Astrocyte (in vitro differentiated cells and primary cell): ENCODE results near the gene CCDC116. TPM values are rescaled to one million over a fixed set of nuclear protein-coding genes. Genes with fewer than 3 reads are reported as not detected.
A peak's percentile ranks its signal among the peaks of the same experiment; 100 is the strongest.

Experiments used
- DNase-seq: peaks from one replicate; pipeline ENCODE4 v3.0.0-alpha.2; 2010; ENCODE audit warnings: low read depth
- FAIRE-seq: peaks from 2 replicates; lab custom pipeline; 2011; peaks lifted over from hg19 to GRCh38; lab: Jason Lieb, UNC
- H2AFZ ChIP-seq: 2 replicates; pipeline ENCODE4 v1.6.0; 2012; ENCODE audit warnings: low read depth, low read length, inconsistent platforms
- H3K27ac ChIP-seq: 2 replicates; pipeline ENCODE4 v1.5.1; 2011; ENCODE audit warnings: low read depth, low read length, inconsistent platforms
- H3K27me3 ChIP-seq: 2 replicates; pipeline ENCODE4 v1.6.0; 2011; ENCODE audit warnings: low read length, inconsistent platforms; ENCODE audit not compliant: insufficient read depth
- H3K36me3 ChIP-seq: 2 replicates; pipeline ENCODE4 v1.5.1; 2011; ENCODE audit warnings: low read length, inconsistent platforms; ENCODE audit not compliant: insufficient read depth
- H3K4me1 ChIP-seq: 2 replicates; pipeline ENCODE4 v1.5.1; 2011; ENCODE audit warnings: low read length, inconsistent platforms; ENCODE audit not compliant: insufficient read depth
- H3K4me2 ChIP-seq: 2 replicates; pipeline ENCODE4 v1.6.0; 2012; ENCODE audit warnings: low read length, inconsistent platforms
- H3K4me3 ChIP-seq: 2 replicates; pipeline ENCODE4 v1.5.1; 2011; ENCODE audit warnings: low read depth, mild to moderate bottlenecking, low read length, inconsistent platforms; ENCODE audit not compliant: insufficient read depth
- H3K79me2 ChIP-seq: 2 replicates; pipeline ENCODE4 v1.6.0; 2012; ENCODE audit warnings: mild to moderate bottlenecking, low read length, inconsistent platforms; ENCODE audit not compliant: insufficient read depth
- H3K9ac ChIP-seq: 2 replicates; pipeline ENCODE4 v1.6.0; 2012; ENCODE audit warnings: mild to moderate bottlenecking, low read length, inconsistent platforms
- H3K9me3 ChIP-seq: 2 replicates; pipeline ENCODE4 v1.5.1; 2012; ENCODE audit warnings: low read depth, mild to moderate bottlenecking, low read length, inconsistent platforms; ENCODE audit not compliant: insufficient read depth
- H4K20me1 ChIP-seq: 2 replicates; pipeline ENCODE4 v1.6.0; 2012; ENCODE audit warnings: low read length, inconsistent platforms; ENCODE audit not compliant: insufficient read depth
- H3K27ac Mint-ChIP-seq: one replicate; pipeline ENCODE4 v1.8.0; 2021; ENCODE audit warnings: mild to moderate bottlenecking, mixed read lengths; ENCODE audit not compliant: unreplicated experiment
- H3K27me3 Mint-ChIP-seq: one replicate; pipeline ENCODE4 v1.8.0; 2021; ENCODE audit warnings: low read depth, mixed read lengths; ENCODE audit not compliant: unreplicated experiment
- H3K36me3 Mint-ChIP-seq: one replicate; pipeline ENCODE4 v1.8.0; 2021; ENCODE audit warnings: low read depth, mixed read lengths; ENCODE audit not compliant: unreplicated experiment
- H3K4me1 Mint-ChIP-seq: one replicate; pipeline ENCODE4 v1.8.0; 2021; ENCODE audit warnings: low read depth, mixed read lengths; ENCODE audit not compliant: unreplicated experiment
- H3K4me3 Mint-ChIP-seq: one replicate; pipeline ENCODE4 v1.8.0; 2021; ENCODE audit warnings: mild to moderate bottlenecking, moderate library complexity, mixed read lengths; ENCODE audit not compliant: unreplicated experiment
- H3K9me3 Mint-ChIP-seq: one replicate; pipeline ENCODE4 v1.8.0; 2021; ENCODE audit warnings: mild to moderate bottlenecking, mixed read lengths; ENCODE audit not compliant: unreplicated experiment
- EZH2 ChIP-seq: IDR thresholded peaks from 2 replicates; pipeline ENCODE4 v1.6.1; 2012; ENCODE audit warnings: mild to moderate bottlenecking, low read length, inconsistent platforms; ENCODE audit not compliant: insufficient read depth
- total RNA-seq: library from RNA; stranded (reverse); gene quantifications from 2 replicates; pipeline ENCODE4 v1.2.1, GENCODE V29; 2021
- TF ChIP-seq, protein P1 (sequence below): IDR thresholded peaks from 2 replicates; pipeline ENCODE4 v1.5.1; 2011; ENCODE audit warnings: low read depth, mild to moderate bottlenecking, inconsistent platforms, low read length, moderate library complexity; ENCODE audit not compliant: insufficient read depth

Gene CCDC116
- total RNA-seq, 1 donor from 2014 or later: 0.11 TPM

DNA sequence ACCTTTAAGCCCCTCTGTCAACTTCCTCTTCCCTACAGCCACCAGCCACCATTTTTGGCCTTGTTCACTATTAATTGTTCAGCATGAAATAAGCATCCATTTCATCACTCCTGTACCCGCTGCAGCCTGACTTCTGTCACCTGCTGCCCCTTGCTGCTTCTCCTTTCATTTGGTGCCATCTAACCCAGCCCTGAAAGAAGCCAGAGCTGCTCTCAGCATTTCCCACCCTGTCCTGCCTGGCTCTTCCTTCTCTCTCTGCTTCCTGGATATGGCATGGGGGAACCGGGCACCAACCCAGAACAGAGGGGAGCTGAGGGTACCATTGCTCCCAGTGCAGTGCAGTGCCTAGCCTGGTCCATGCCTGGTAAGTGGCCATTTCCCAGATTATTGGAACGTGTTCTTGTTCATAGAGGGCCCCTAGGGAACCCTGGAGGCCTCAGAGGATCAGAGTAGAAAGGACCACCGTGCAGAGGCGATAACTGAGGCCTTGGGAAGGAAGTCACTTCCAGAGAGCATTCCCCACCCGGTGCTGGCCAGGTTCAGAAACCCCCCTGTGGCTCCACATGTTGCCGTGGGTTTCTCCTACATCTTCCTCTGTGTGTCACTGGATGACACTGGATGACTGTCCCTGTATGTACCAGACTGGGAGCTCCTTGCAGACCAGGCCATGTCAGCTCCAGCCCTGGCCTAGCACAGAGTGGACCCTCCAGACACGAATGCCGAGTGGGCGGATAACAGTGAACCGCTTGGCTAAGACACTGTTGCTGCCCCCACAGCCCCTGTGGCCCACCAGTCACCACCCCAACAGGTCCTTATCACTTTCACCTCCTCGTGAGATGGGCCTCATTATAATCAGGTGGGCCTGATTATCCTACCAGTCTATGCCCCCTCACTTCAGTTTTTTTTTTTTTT is 7.4 kb upstream of the CCDC116 start:
- Histone ChIP-seq H3K4me2 (no peak overlapping the region), H2AFZ (no peak overlapping the region), H3K79me2 (peaks cover 87% of the 10 kb centered on the region), H3K27ac (no peak overlapping the region), H3K4me3 (no peak overlapping the region), H3K9me3 (no peaks in the 10 kb centered on the region), H4K20me1 (peaks cover 80% of the 10 kb centered on the region), H3K4me1 (peaks cover 13% of the 10 kb centered on the region), H3K36me3 (peaks cover 4% of the 10 kb centered on the region), H3K27me3 (no peaks in the 10 kb centered on the region), H3K9ac (no peak overlapping the region)
- FAIRE-seq: no peak
- Mint-ChIP-seq H3K4me1 (peaks cover 28% of the 10 kb centered on the region), H3K27me3 (no peaks in the 10 kb centered on the region), H3K36me3 (peaks cover 17% of the 10 kb centered on the region), H3K9me3 (no peaks in the 10 kb centered on the region), H3K27ac (peak overlapping the region; percentile 77), H3K4me3 (peak overlapping the region; percentile 31)
- TF ChIP-seq, protein P1, sequence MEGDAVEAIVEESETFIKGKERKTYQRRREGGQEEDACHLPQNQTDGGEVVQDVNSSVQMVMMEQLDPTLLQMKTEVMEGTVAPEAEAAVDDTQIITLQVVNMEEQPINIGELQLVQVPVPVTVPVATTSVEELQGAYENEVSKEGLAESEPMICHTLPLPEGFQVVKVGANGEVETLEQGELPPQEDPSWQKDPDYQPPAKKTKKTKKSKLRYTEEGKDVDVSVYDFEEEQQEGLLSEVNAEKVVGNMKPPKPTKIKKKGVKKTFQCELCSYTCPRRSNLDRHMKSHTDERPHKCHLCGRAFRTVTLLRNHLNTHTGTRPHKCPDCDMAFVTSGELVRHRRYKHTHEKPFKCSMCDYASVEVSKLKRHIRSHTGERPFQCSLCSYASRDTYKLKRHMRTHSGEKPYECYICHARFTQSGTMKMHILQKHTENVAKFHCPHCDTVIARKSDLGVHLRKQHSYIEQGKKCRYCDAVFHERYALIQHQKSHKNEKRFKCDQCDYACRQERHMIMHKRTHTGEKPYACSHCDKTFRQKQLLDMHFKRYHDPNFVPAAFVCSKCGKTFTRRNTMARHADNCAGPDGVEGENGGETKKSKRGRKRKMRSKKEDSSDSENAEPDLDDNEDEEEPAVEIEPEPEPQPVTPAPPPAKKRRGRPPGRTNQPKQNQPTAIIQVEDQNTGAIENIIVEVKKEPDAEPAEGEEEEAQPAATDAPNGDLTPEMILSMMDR: no peak
- no peak for TF ChIP-seq EZH2
- no peak for DNase-seq

DNA sequence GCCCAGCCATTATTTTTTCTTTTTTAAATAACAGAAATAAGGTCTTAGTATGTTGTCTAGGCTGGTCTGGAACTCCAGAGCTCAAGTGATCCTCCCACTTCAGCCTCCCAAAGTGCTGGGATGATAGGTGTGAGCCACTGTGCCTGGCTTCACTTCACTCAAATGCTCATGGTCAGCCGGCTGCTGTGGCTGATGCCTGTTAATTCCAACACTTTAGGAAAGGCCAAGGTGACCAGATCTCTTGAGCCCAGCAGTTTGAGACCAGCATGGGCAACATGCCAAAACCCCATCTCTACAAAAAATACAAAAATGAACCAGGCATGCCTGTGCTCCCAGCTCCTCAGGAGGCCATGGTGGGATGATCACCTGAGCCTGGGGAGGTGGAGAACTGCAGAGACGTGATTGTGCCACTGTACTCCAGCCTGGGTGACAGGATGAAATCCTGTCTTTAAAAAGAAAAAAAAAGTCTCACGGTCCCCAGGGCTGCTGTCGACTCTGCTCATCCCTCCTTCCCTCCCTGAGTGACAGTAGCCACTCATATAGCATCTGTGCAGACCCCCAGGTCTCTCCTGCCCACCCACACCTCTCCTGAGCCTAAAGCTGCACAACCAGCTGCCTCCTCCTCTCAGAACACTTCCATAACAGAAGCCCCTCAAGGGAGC is 6.4 kb upstream of the CCDC116 start:
- DNase-seq (no peak), FAIRE-seq (no peak)
- Mint-ChIP-seq H3K36me3 (peaks cover 15% of the 10 kb centered on the region), H3K9me3 (no peaks in the 10 kb centered on the region), H3K4me3 (no peak overlapping the region), H3K27me3 (no peaks in the 10 kb centered on the region), H3K4me1 (peaks cover 24% of the 10 kb centered on the region), H3K27ac (peak overlapping the region; percentile 29)
- Histone ChIP-seq H3K9ac (no peak overlapping the region), H2AFZ (no peak overlapping the region), H3K4me1 (peaks cover 13% of the 10 kb centered on the region), H3K4me2 (no peak overlapping the region), H4K20me1 (peaks cover 69% of the 10 kb centered on the region), H3K79me2 (peaks cover 77% of the 10 kb centered on the region), H3K4me3 (no peak overlapping the region), H3K27ac (no peak overlapping the region), H3K36me3 (peaks cover 4% of the 10 kb centered on the region), H3K27me3 (no peaks in the 10 kb centered on the region), H3K9me3 (no peaks in the 10 kb centered on the region)
- TF ChIP-seq EZH2: no peak
- TF ChIP-seq, protein P1: no peak
